Chondrocyte (in vitro differentiated cells): ENCODE results near the gene SMARCC1. TPM values are rescaled to one million over a fixed set of nuclear protein-coding genes. Genes with fewer than 3 reads are reported as not detected.

Source experiments
- DNase-seq: peaks from one replicate; pipeline ENCODE4 v3.0.0; 2021; ENCODE audit warnings: mixed read lengths, low spot score
- H3K27ac Mint-ChIP-seq: one replicate; pipeline ENCODE4 v1.8.0; 2021; ENCODE audit warnings: mild to moderate bottlenecking, moderate library complexity, mixed read lengths; ENCODE audit not compliant: unreplicated experiment
- H3K27me3 Mint-ChIP-seq: 2 replicates; pipeline ENCODE4 v1.8.0; 2021; ENCODE audit warnings: low read depth, mixed read lengths
- H3K36me3 Mint-ChIP-seq: 2 replicates; pipeline ENCODE4 v1.8.0; 2021; ENCODE audit warnings: low read depth, mixed read lengths
- H3K4me1 Mint-ChIP-seq: 2 replicates; pipeline ENCODE4 v1.8.0; 2021; ENCODE audit warnings: low read depth, mild to moderate bottlenecking, mixed read lengths
- H3K4me3 Mint-ChIP-seq: one replicate; pipeline ENCODE4 v1.8.0; 2021; ENCODE audit warnings: mild to moderate bottlenecking, moderate library complexity, mixed read lengths; ENCODE audit not compliant: unreplicated experiment
- H3K9me3 Mint-ChIP-seq: 2 replicates; pipeline ENCODE4 v1.8.0; 2021; ENCODE audit warnings: low read depth, mixed read lengths
- CTCF ChIP-seq: fragments of 200-600 bp; sonication (generic); IDR thresholded peaks from 2 replicates; pipeline ENCODE4 v1.5.0; 2021; ENCODE audit warnings: antibody characterized with exemption, mild to moderate bottlenecking, moderate library complexity
- total RNA-seq: library from RNA; stranded (reverse); gene quantifications from 3 replicates; pipeline ENCODE4 v1.2.1, GENCODE V29; 2021

The SMARCC1 gene
- total RNA-seq, 1 donor from 2014 or later, result 83.5 TPM

- no peak for TF ChIP-seq CTCF
- H3K9me3 Mint-ChIP-seq, result no peaks in the 10 kb centered on the region
- no peaks in the 10 kb centered on the region for H3K4me1 Mint-ChIP-seq
- no peaks in the 10 kb centered on the region for H3K36me3 Mint-ChIP-seq
- DNase-seq, result no peak
- H3K27ac Mint-ChIP-seq, result no peak overlapping the region
- H3K4me3 Mint-ChIP-seq, result no peak overlapping the region
- peaks cover 16% of the 10 kb centered on the region for H3K27me3 Mint-ChIP-seq
Measured at GRCh38 chr3:47573190-47574172, 208.2 kb downstream of the SMARCC1 start.

- no peak overlapping the region for H3K4me3 Mint-ChIP-seq
- H3K27ac Mint-ChIP-seq, result no peak overlapping the region
- no peak for TF ChIP-seq CTCF
- H3K36me3 Mint-ChIP-seq, result no peaks in the 10 kb centered on the region
- peaks cover 16% of the 10 kb centered on the region for H3K27me3 Mint-ChIP-seq
- no peak for DNase-seq
- no peaks in the 10 kb centered on the region for H3K9me3 Mint-ChIP-seq
- no peaks in the 10 kb centered on the region for H3K4me1 Mint-ChIP-seq
Measured at GRCh38 chr3:47571391-47572175, 210.1 kb downstream of the SMARCC1 start.

GRCh38 chr3:47568901-47569300 lies 212.8 kb downstream of the SMARCC1 start:
- Mint-ChIP-seq H3K27me3 (peaks cover 16% of the 10 kb centered on the region), H3K27ac (no peak overlapping the region), H3K9me3 (no peaks in the 10 kb centered on the region), H3K36me3 (no peaks in the 10 kb centered on the region), H3K4me3 (no peak overlapping the region), H3K4me1 (no peaks in the 10 kb centered on the region)
- TF ChIP-seq CTCF, result no peak
- no peak for DNase-seq

GRCh38 chr3:47567149-47567548 lies 214.5 kb downstream of the SMARCC1 start:
- peaks cover 9% of the 10 kb centered on the region for H3K27me3 Mint-ChIP-seq
- H3K27ac Mint-ChIP-seq, result no peak overlapping the region
- no peak for TF ChIP-seq CTCF
- DNase-seq, result no peak
- no peaks in the 10 kb centered on the region for H3K4me1 Mint-ChIP-seq
- H3K9me3 Mint-ChIP-seq, result no peaks in the 10 kb centered on the region
- no peaks in the 10 kb centered on the region for H3K36me3 Mint-ChIP-seq
- H3K4me3 Mint-ChIP-seq, result no peak overlapping the region

GRCh38 chr3:47566667-47567066 lies 215.0 kb downstream of the SMARCC1 start:
- Mint-ChIP-seq H3K36me3 (no peaks in the 10 kb centered on the region), H3K27me3 (peaks cover 4% of the 10 kb centered on the region), H3K4me3 (no peak overlapping the region), H3K27ac (no peak overlapping the region), H3K9me3 (no peaks in the 10 kb centered on the region), H3K4me1 (no peaks in the 10 kb centered on the region)
- DNase-seq, result no peak
- no peak for TF ChIP-seq CTCF
